SHP77 (cell line): ENCODE measurements around the gene RUNX1.

Source experiments
- DNase-seq, 2 experiments: peaks; one replicate each; lab custom pipeline; 2025; lab: John Stamatoyannopoulos, UW

The RUNX1 gene

DNA sequence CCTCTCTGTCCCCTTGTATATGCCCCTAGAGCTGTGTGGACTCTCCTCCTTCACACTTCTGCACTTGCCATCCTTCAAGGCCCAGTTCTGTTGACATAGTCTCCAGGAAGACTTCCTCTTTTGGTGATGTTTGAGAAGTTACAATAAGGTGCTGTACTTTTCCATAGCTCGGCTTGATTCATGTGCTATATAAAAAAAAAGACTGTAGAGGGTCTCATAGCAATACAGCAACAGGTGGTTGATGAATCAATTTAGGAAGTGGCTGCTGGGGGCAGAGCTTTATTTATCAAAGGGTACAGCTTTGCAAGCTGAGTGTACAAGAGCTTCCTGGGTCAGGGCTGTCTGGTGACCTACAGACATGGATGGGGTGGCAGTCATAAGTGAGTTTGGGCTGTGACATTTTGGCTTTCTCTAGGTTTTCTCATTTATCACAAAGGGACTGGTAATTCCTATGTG is 102.7 kb downstream of the RUNX1 start:
- DNase-seq = no peak

DNA sequence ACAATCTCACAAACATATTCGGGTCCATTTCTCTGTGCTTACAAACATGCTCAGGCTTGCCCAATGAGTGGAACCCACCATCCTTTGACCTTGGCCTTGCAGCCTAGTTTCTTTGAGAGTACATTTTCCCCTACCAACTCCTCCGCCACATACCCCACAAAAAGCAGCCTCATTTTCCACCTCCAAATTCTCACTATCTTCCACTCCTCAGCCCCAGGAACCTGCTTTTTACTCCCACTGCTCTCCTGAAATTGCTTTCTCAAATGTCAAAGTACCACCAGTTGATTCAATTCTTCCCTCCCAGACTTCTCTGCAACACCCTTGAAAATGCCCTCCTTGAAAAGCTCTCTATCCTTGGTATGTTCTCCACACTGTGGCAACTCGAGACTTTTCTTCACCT is 103.8 kb downstream of the RUNX1 start:
- no peak for DNase-seq

DNA sequence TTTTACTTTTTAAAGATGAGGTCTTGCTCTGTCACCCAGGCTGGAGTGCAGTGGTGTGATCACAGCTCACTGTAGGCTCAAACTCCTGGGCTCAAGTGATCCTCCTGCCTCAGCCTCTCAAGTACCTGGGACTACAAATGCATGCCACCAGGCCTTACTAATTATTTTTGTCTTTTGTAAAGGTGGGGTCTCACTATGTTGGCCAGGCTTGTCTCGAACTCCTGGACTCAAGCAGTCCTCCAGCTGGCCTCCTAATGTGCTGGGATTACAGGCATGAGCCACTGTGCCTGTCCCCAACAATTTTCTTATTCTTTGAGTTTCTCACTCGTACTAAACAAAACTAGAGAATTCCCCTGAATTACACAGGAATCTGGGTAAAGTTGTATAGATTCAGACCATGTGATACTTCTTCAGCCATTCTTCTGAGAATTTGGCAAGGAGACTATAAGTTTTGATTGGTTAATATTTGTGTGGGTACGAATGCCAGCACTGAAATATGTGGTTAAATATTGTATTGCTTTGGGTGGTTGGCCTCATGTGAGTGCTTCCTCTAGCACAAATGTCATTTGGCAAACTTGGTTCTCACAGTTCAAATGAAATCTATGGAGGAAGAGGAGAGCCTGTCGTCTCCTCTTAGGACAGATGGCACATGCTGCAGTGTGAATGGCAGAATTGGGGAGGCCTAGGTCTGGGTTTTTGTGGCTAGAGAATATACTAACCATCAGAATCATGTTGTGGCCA is 104.9 kb downstream of the RUNX1 start:
- DNase-seq = no peak

DNA sequence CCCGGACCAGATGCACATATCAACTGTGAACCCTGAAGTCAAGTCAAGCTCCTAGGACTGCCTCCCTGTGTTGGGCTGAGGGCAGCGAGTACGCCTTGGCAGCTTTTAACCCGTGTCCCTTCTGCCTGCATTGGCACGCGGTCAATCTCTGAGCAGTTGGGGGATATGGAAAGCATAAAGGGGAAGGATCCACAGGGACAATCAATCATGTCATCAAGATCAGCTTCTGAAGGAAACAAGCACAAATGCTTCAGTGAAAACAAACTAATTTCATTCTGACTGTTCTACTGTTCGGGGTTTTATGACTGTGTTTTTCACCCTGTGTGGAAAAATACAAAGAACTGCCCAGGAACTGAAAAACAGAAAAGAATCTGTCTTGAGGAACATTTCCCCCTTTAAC is 106.2 kb downstream of the RUNX1 start:
- DNase-seq = no peak

DNA sequence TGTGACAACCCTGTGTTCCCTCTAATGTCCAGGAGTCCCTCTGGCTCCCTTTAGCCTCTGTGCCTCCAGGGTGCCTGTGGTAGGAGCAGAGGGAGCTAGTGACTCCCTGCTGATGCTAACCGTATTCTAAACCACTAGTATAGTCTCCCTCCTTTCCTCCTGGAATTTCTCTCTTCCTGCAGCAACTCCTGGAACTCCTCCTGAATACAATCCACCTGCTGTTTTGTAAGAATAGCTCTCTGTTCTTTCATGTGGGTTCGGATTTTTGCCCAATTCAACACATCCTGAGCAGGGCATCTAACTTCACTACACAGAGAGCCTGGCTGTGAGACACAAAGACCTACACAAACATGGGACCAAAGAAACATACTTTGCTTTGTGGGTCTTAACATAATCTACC is 107.9 kb downstream of the RUNX1 start:
- DNase-seq = no peak

DNA sequence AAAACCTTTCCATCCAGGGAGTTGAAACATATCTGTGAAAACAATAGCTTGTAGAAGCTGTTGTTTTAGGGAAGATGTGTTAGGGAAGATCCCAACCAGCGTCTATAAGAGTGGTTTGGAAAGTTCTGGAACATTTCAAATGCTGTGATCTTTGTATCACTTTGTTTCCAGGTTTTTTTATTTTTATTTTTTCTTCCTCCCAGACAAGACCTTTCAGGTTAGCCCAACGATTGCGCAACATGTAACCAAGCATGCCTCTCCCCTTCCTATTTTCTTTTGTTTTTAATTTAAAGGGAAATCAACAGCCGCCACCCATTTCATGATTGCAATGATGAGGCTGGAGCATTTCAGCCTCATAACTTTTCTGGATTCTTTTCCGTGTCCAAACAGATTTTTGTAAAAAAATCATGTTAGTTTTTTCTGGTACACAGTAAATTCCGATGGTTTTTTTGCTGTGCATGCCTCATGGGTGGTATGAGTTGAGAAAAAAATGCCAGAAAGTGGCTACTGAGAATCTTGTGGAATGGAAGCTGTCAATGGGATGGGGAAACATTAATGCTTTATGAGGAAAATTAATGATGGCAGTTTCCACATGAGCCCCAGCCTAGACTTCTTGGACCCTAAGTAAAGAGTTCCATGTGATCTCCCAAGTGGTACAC is 109.3 kb downstream of the RUNX1 start:
- DNase-seq = no peak

DNA sequence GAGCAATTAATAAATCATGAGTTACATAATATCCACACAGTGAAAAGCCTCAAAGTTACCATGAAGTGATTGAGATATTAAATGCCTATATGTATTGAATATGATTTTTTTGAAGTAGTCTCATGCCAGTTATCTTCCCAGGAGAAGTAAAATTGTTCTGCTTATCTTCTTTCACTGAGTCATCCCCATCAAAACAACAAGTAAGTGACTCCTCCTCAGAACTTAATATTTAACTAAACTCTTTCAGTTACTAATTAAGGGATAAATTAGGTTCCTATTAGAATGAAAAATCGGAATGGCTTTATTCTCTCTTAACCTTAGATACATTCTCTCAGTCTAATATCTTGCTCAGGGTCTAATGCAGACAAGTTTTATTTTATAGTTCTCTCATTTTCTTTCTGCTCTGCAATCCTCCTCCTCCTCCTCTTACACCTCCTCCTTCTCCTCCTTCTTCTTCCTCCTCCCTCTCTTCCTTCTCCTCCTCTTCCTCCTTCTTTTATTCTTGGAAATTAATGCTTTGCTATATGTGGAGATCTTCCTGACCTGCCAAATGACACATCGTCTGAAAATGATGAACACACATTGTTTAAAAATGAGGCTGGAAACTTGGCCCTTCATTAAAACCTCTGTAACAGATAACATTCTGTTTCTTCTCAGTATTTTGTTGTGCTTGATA is 110.9 kb downstream of the RUNX1 start:
- DNase-seq = no peak

DNA sequence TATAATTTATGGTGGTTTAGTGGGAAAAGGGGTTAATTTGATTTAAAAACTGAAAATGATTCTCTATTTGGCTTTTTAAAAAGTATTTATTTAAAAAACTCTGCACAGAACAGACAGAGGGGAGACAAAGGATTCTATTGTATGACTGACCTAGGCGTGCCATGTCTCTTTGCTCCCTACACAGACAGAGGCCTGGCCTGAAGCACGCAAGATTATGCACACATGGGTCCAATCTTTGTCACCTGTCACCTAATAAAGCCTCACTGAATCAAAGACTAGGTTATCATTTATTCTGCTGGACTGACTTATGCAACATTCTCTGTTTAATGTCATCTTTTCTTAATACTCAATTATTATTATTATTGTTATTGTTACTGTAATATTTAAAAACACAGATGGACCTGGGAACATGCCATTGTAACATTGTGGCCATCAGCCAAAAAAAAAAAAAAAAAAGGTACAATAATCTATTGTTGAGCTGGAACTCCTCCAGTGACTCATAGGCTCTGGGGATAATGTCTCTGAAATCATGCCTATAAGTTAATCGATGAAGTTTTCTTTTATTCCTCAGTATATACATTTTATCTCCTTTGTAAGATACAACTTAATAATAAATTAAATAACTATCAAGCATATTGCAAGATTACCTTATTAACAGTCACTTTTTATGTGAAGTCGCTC is 112.1 kb downstream of the RUNX1 start:
- no peak for DNase-seq

DNA sequence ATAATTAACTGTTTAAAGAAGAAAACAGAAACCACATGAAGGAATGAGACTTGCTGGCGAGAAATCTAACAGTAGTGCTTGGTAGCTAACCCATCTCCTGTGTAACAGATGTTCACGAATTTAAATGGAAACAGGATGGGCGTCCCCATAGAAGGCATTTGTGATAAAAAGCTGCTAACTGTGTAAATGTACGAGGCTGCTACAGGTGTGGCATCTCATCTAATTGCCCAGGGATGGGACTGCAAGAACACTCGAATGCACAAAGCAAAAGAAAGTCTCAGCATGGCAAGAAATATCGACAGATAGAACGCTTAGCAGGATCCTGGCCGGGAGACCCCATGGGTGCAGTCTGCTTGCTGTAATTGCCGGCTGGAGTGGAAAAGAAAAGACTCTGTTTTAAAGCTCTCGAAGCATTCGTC is 112.7 kb downstream of the RUNX1 start:
- DNase-seq = no peak

DNA sequence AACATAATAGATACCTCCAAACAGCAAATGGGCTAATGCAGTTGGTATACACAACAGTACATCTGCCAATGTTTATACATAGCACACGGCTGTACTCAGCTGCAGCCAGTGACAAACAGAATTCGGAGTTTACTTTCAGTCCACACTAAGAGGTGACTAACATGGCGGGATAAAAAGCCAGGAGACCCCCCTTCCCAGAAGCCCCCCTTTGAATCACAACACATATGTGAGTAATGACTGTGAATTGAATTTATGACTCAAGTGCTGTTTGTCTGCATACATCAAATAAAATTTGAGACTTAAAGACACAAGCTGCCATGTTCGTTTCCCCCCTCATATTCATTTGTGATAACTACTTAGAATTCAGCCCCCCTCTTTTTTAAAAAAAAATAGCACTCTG is 113.2 kb downstream of the RUNX1 start:
- no peak for DNase-seq

DNA sequence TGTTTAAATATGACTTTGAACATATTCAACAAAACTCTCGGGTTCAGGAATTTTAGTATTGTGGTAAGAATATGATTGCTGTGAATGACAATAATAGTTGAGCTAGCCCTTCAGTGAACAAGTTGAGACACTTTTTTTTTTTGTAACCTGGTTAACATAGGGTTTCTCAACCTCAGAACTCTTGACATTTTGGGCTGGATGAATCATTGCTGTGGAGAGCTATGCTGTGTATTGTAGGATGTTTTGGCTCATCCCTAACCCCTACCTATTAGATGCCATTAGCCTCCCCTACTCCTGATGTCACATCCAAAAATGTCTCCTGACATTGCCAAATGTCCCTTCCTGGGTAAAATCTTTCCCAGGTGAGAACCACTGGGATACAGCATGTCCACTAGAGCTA is 113.7 kb downstream of the RUNX1 start:
- DNase-seq = no peak

DNA sequence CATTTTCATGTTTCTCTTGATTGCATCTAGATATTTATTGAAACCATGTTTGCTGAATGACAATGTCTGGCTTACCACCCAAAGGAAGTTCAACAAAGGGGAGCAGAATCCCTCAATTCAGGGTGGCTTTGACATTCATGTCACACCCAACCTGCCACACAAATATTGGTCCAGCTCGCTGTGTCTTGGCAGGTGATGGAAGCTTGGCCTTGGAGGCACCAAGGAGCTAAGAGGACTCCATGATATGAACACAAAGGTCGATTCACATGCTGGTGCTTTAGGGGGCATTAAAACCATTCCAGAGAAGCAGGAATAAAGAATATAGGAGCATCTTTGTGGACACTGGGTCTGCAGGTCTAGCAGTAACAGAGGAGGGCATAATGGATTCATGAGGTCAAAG is 114.8 kb downstream of the RUNX1 start:
- DNase-seq = no peak

DNA sequence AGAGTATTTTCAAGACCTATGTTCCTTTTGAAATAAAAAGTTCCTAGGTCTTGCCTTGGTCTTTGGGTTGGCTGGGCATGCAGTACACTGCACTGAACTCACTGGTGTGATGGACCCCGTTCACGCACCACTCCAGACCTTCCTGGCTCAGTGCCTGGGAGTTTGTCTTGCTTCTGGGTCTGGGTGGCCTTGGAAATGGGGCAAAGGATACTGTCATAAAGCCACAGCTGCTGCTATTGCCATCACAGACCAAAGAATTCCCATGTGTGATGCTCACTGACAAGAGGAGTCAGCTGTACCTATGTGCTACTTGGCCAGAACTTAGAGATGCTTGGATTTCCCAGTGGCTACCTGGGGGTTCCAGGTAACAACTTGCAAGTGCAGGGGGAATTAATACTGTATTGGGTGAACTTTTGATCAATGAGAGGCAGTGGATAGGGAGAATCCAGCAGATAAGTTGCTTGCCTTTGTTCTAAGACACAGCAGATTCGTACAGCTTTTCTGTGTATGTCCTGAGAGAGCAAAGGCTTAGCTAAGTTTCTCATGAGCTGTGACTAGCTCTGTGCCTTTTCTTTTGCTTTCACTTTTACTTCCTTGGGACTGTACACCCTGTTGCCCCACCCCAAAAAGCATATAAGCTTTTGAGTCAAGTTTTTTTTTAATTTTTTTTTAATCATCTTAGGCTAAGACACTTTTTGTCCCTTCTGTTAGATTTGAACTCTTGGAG is 115.3 kb downstream of the RUNX1 start:
- no peak for DNase-seq

DNA sequence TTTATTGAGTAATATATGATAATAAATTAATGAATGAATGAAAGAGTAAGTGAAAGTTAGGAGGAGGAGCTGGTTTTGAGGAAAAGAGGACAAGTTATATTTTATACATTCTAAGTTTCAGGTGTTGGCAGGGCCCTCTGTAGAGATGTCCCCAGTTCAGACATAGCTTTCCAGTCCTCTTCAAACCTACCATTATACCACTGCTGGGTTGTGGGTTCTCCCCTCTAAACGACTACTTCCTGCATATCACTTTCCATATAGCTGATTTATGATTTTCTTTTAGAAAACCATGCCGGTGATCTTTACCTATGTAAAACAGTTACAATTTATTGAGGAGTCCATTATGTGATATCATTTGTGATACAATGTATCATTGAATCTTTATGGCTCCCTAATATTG is 116.9 kb downstream of the RUNX1 start:
- no peak for DNase-seq

DNA sequence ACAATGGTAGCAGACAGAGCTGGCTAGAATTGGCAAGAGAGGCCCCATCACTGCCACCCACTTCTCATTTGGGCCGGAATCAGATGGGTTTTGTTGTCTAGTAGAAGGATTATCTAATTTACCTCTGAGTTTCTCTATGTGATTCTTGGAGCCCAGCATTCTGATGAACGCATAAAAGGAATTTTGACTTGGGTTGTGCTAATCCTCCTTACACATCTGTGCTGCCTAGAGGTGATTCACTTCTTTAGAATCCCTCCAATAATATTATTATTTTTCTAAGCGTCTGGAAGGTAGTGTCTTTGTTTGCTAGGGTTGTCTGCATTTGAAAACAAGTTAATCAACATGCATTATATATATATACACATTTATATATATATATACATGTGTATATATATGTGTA is 118.1 kb downstream of the RUNX1 start:
- no peak for DNase-seq

DNA sequence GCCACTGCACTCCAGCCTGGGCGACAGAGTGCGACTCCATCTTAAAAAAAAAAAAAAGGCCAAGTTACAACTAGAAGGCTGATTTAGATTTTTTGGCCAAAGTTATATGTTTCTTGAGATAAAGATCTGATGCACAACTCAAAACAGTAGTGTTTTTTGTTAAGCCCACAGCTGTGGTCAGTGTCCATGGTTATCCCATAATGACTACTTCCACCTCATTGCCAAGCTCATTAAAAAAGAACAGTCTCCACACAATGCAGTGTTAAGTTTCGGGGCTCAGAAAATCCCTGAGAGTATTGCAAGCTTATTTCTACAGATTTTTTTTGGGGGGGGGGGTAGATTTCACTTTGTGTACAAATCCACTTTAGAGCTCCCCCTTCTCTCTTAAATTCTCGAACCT is 120.5 kb downstream of the RUNX1 start:
- DNase-seq = no peak

DNA sequence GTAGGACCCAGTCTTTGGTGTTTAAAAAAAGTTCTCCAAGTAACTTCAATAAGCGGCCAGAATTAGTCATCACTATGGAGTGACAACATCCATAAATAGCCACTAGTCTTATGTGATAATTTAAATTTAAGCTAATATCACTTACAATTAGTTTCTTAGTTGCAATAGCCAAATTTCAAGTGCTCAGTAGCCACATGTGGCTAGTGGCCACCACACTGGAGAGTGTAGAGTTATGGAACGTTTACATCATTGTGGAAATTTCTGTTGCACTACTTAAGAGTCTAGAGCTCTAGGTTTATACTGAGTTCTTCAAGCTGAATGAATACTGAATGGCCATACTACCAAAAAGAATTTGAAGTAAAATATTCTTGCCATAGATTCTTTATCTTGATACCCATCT is 121.1 kb downstream of the RUNX1 start:
- DNase-seq = no peak

DNA sequence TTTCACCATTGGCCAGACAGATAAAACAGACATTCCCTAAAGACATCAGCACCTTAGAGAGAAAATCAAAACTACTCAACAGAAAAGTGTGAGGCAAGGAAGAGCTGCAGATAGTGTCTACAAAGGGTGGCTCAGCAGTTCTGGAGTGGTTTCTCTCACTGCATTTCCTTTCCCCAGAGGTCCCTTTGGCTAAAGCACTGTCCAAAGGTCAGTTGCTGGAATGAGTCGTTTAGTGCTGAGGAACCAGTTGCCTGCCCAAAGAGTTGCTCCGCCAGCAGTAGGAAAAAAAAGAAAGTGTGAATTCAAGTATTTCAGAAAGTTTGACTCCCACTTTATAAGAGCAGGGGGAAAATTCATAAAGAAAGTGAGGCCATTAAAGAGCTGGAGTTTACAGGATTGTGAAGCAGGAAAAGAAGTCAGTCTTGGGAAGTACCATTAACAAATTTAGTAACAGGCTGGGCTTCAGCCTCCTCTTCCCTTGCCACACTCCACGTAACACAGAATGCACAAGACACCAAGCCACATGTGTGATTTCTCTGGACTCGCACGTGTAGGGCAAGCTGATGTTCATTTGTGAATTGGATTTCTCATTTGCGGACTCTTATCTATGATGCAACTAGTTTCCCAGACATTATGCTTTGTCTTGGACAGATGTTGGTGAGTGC is 122.2 kb downstream of the RUNX1 start:
- no peak for DNase-seq

DNA sequence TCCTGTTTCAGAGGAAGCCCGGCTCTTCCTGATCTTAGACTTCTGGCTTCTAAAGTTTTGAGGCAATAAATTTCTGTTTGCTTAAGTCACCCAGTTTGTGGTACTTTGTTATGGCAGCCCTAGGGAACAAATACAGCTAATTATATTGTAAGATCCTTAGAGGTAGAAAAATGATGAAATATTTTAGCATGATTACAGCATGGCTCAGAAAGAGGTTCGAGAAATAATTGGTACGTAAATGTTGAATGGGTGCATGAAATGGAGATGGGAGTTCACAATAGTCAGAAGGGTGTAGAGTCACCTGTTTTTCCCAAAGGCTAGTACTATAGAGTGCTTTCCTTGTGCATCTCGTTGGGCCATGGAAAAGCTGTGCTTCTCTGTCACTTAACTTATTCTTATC is 123.5 kb downstream of the RUNX1 start:
- DNase-seq = no peak

DNA sequence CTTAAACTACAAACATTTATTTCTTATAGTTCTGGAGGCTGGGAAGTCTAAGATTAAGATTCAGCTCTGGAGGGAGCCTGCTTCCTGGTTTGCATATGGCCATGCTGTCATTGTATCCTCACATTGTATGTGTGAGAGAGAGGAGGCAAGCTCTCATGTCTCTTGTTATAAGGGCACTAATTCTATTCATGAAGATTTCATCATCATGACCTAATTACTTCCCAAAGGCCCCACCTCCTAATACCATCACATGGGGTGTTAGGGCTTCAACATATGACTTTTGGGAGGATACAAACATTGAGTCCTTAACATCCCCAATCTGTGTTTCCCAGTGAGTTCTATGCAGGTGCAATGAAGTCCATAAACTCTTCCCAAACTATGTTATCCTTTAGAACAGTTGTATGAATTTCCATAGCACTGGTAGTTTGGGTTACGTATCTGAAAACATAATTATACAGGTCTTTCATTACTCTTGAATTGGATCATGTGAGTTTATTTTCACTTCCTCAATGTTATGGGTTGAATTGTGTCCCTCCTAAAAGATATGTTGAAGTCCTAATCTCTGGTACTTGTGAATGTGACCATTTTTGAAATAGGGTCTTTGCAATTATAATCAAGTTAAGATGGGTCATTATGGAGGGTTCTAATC is 124.2 kb downstream of the RUNX1 start:
- DNase-seq = no peak

DNA sequence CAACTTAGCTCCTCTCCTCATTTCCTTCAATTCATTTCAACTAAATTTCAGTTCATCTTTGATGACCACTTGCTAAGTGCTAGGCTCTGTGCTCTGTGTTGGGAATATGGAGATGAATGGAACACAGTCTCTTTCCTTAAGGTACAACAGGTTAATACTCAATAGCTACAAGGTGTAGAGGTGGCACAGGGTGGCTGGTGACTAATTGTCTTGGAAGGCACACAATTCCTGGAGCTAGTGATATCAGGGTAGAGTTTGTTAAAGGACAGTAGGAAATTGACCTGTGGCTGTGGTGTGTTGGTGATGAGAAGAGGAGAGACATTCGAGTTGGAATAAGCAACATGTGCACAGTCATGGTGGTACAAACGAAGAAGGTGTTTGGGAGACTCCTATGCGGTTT is 124.9 kb downstream of the RUNX1 start:
- no peak for DNase-seq
